T-cell (primary cell): ENCODE data around the gene KBTBD7. TPM values are rescaled to one million over a fixed set of nuclear protein-coding genes. Genes with fewer than 3 reads are reported as not detected.

Source experiments
- ATAC-seq, 4 experiments: fragments of 200-7000 bp in 3 of 4; fragments of 150-1000 bp in 1 of 4; cut with Tn5 transposase; replicated peaks in 1 of 4; 1 replicate in 3 of 4; 2 replicates in 1 of 4; pipeline ENCODE4 v1.10.0; 2021; ENCODE audit warnings: moderate library complexity in 3 of 4, mild to moderate bottlenecking in 2 of 4, moderate number of reproducible peaks in 1 of 4
- CTCF ChIA-PET, 2 donors: fragments of 300-600 bp; sonication (Branson Sonifier 250); formaldehyde crosslinking; loops; one replicate each; lab custom pipeline; 2022; ENCODE audit warnings: antibody characterized with exemption in 2 of 2; lab: Charles Lee
- POLR2A ChIA-PET, 2 donors: fragments of 300-600 bp; sonication (Branson Sonifier 250); formaldehyde crosslinking; loops; one replicate each; lab custom pipeline; 2022; ENCODE audit warnings: antibody characterized with exemption in 2 of 2; lab: Charles Lee
- DNase-seq, 35 experiments: peaks; one replicate each; pipeline versions ENCODE4 v3.0.0 to v3.0.0-alpha.2; 2013 to 2023
- H3K27ac ChIP-seq: one replicate; pipeline ENCODE4 v1.5.1; 2013; ENCODE audit warnings: low read length
- H3K27me3 ChIP-seq, 2 experiments: replicated peaks in 1 of 2; 1 replicate in 1 of 2; 2 replicates in 1 of 2; pipeline versions ENCODE4 v1.6.1 to v1.7.0; 2013; ENCODE audit warnings: low read length in 1 of 2, mixed read lengths in 1 of 2; ENCODE audit not compliant: control insufficient read depth in 2 of 2, insufficient read depth in 2 of 2; ENCODE audit errors: extremely low read depth in 1 of 2
- H3K36me3 ChIP-seq, 2 donors: 1 replicate in 1 of 2; 2 replicates in 1 of 2; pipeline versions ENCODE4 v1.6.1 to v1.7.0; 2013; ENCODE audit warnings: low read length in 1 of 2; ENCODE audit not compliant: control insufficient read depth in 2 of 2, insufficient read depth in 1 of 2; ENCODE audit errors: extremely low read depth in 1 of 2
- H3K4me1 ChIP-seq, 2 experiments: 1 replicate in 1 of 2; 2 replicates in 1 of 2; pipeline versions ENCODE4 v1.6.1 to v1.7.0; 2013; ENCODE audit warnings: low read length in 2 of 2, mixed read lengths in 1 of 2; ENCODE audit not compliant: insufficient read depth in 2 of 2, control insufficient read depth in 1 of 2; ENCODE audit errors: extremely low read depth in 1 of 2
- H3K4me3 ChIP-seq, 2 donors: 1 replicate in 1 of 2; 2 replicates in 1 of 2; pipeline versions ENCODE4 v1.5.1 to v1.7.0; 2013; ENCODE audit warnings: mild to moderate bottlenecking in 2 of 2, low read length in 1 of 2, moderate library complexity in 1 of 2; ENCODE audit not compliant: control insufficient read depth in 1 of 2; ENCODE audit errors: extremely low read depth in 1 of 2
- H3K9me3 ChIP-seq: 2 replicates; pipeline ENCODE4 v1.7.0; 2013
- H3K27ac Mint-ChIP-seq, 2 donors: one replicate each; pipeline ENCODE4 v1.8.0; 2020 to 2021; ENCODE audit warnings: mild to moderate bottlenecking in 2 of 2, mixed read lengths in 2 of 2
- H3K27me3 Mint-ChIP-seq, 2 donors: one replicate each; pipeline ENCODE4 v1.8.0; 2021 to 2022; ENCODE audit warnings: mixed read lengths in 2 of 2
- H3K36me3 Mint-ChIP-seq: one replicate; pipeline ENCODE4 v1.8.0; 2021; ENCODE audit warnings: mixed read lengths
- H3K4me1 Mint-ChIP-seq, 3 donors: one replicate each; pipeline ENCODE4 v1.8.0; 2020 to 2022; ENCODE audit warnings: mixed read lengths in 3 of 3, mild to moderate bottlenecking in 1 of 3
- H3K4me3 Mint-ChIP-seq, 3 donors: one replicate each; pipeline ENCODE4 v1.8.0; 2020 to 2022; ENCODE audit warnings: mild to moderate bottlenecking in 3 of 3, mixed read lengths in 3 of 3, moderate library complexity in 3 of 3
- H3K9me3 Mint-ChIP-seq, 3 donors: one replicate each; pipeline ENCODE4 v1.8.0; 2020 to 2022; ENCODE audit warnings: mixed read lengths in 3 of 3
- WGBS: methylation state at CpG from one replicate; pipeline ENCODE4 v1.1.5; 2013; ENCODE audit warnings: missing lambda C conversion rate; ENCODE audit not compliant: insufficient coverage; 5-methylcytosine and 5-hydroxymethylcytosine counted together
- total RNA-seq, 35 experiments: library from RNA in 6 of 35; stranded (reverse) in 6 of 35; fragments of 120-200 nt in 1 of 35; gene quantifications; one replicate each; pipeline versions ENCODE4 v1.2.1 to v1.2.4 and lab custom pipeline; 2013 to 2026

KBTBD7 gene
- total RNA-seq, 5 donors from 2014 or later (not counting 1 experiment from before 2014, with no cell fraction given), result 2.6 to 10.9 (median 9.3) TPM

- peaks cover 7% of the 10 kb centered on the region for H3K36me3 Mint-ChIP-seq
- no peaks in the 10 kb centered on the region for H3K9me3 Mint-ChIP-seq
- H3K27me3 Mint-ChIP-seq, result no peaks in the 10 kb centered on the region
- no peaks in the 10 kb centered on the region for H3K27me3 ChIP-seq
- H3K36me3 ChIP-seq, result peaks cover 0 to 2% of the 10 kb centered on the region in 2 donors
- H3K9me3 ChIP-seq, result no peaks in the 10 kb centered on the region
- H3K4me3 Mint-ChIP-seq, result no peak overlapping the region
- no peak overlapping the region for H3K4me3 ChIP-seq
- no peak for DNase-seq
- no peak overlapping the region for H3K27ac Mint-ChIP-seq
- ChIA-PET POLR2A (no interaction called here), CTCF (no interaction called here)
- ATAC-seq, result no peak
- peaks cover 0 to 5% (median 3%) of the 10 kb centered on the region in 3 donors for H3K4me1 Mint-ChIP-seq
- H3K4me1 ChIP-seq, result no peaks in the 10 kb centered on the region
- H3K27ac ChIP-seq, result no peak overlapping the region
- WGBS, result 100% methylated on average over 2 of the region's 3 CpGs
These were observed 32.2 kb downstream of the KBTBD7 start for GRCh38 chr13:41162151-41162550.

- Mint-ChIP-seq H3K4me1 (peaks cover 0 to 5% (median 3%) of the 10 kb centered on the region in 3 donors), H3K27ac (peak overlapping the region in 1 of 2 donors; percentile 46), H3K9me3 (no peaks in the 10 kb centered on the region), H3K4me3 (no peak overlapping the region), H3K27me3 (no peaks in the 10 kb centered on the region), H3K36me3 (no peaks in the 10 kb centered on the region)
- CTCF ChIA-PET, result no interaction called here
- H3K36me3 ChIP-seq, result peaks cover 0 to 2% of the 10 kb centered on the region in 2 donors
- ATAC-seq (no peak), DNase-seq (no peak)
- POLR2A ChIA-PET, result no interaction called here
- H3K4me1 ChIP-seq, result no peaks in the 10 kb centered on the region
- no peaks in the 10 kb centered on the region for H3K9me3 ChIP-seq
- H3K27me3 ChIP-seq, result no peaks in the 10 kb centered on the region
- H3K4me3 ChIP-seq, result no peak overlapping the region
- H3K27ac ChIP-seq, result no peak overlapping the region
These were observed 35.2 kb downstream of the KBTBD7 start for GRCh38 chr13:41159174-41159573.

- H3K4me3 ChIP-seq, result no peak overlapping the region
- H3K36me3 ChIP-seq, result no peaks in the 10 kb centered on the region
- ChIA-PET POLR2A (no interaction called here), CTCF (no interaction called here)
- Mint-ChIP-seq H3K4me3 (no peak overlapping the region), H3K27me3 (no peaks in the 10 kb centered on the region), H3K36me3 (peaks cover 5% of the 10 kb centered on the region), H3K9me3 (peaks cover 0 to 5% (median 5%) of the 10 kb centered on the region in 3 donors), H3K27ac (no peak overlapping the region), H3K4me1 (peaks cover 0 to 5% (median 3%) of the 10 kb centered on the region in 3 donors)
- ATAC-seq (no peak), DNase-seq (no peak)
- H3K9me3 ChIP-seq, result no peaks in the 10 kb centered on the region
- no peaks in the 10 kb centered on the region for H3K27me3 ChIP-seq
- no peak overlapping the region for H3K27ac ChIP-seq
- WGBS, result 100% methylated on average over 2 of the region's 4 CpGs
- no peaks in the 10 kb centered on the region for H3K4me1 ChIP-seq
These were observed 37.2 kb downstream of the KBTBD7 start for GRCh38 chr13:41157048-41157717.

GRCh38 chr13:41156620-41157019 is 37.7 kb downstream of the KBTBD7 start:
- ATAC-seq (no peak), DNase-seq (no peak)
- Histone ChIP-seq H3K27ac (no peak overlapping the region), H3K4me1 (no peaks in the 10 kb centered on the region), H3K4me3 (no peak overlapping the region), H3K27me3 (no peaks in the 10 kb centered on the region), H3K9me3 (no peaks in the 10 kb centered on the region), H3K36me3 (no peaks in the 10 kb centered on the region)
- Mint-ChIP-seq H3K27ac (no peak overlapping the region), H3K36me3 (peaks cover 10% of the 10 kb centered on the region), H3K9me3 (peaks cover 4 to 11% (median 11%) of the 10 kb centered on the region in 3 donors), H3K4me3 (no peak overlapping the region), H3K4me1 (peaks cover 0 to 5% (median 3%) of the 10 kb centered on the region in 3 donors), H3K27me3 (no peaks in the 10 kb centered on the region)
- WGBS, result 83% methylated on average over 1 of the region's 2 CpGs
- ChIA-PET POLR2A (no interaction called here), CTCF (interaction anchor here in 1 of 2 donors (0.6 kb wide), 1 partner anchor 1273 kb away, joined by 4 read pairs; no protein-coding TSS in a partner anchor)

- ATAC-seq, result no peak
- POLR2A ChIA-PET, result interaction anchor here in 1 of 2 donors (0.6 kb wide), 1 partner anchor 777 kb away, joined by 4 read pairs; no protein-coding TSS in a partner anchor
These were observed 40.3 kb downstream of the KBTBD7 start for GRCh38 chr13:41154042-41154441.

GRCh38 chr13:41152005-41152404 is 42.4 kb downstream of the KBTBD7 start:
- Mint-ChIP-seq H3K9me3 (peaks cover 23 to 52% (median 46%) of the 10 kb centered on the region in 3 donors), H3K4me1 (no peaks in the 10 kb centered on the region), H3K27ac (no peak overlapping the region), H3K27me3 (no peaks in the 10 kb centered on the region), H3K4me3 (no peak overlapping the region), H3K36me3 (peaks cover 52% of the 10 kb centered on the region)
- DNase-seq (no peak), ATAC-seq (no peak)
- ChIA-PET CTCF (no interaction called here), POLR2A (no interaction called here)
- Histone ChIP-seq H3K36me3 (no peaks in the 10 kb centered on the region), H3K27ac (no peak overlapping the region), H3K9me3 (peaks cover 9% of the 10 kb centered on the region), H3K4me1 (no peaks in the 10 kb centered on the region), H3K4me3 (no peak overlapping the region), H3K27me3 (no peaks in the 10 kb centered on the region)
- WGBS, result 83% methylated on average over 1 of the region's 3 CpGs

More at GRCh38 chr13:41154042-41154441, 40.3 kb downstream of the KBTBD7 start:
- H3K4me1 ChIP-seq, result no peaks in the 10 kb centered on the region
- H3K36me3 ChIP-seq, result no peaks in the 10 kb centered on the region
- H3K4me3 ChIP-seq, result no peak overlapping the region
- Mint-ChIP-seq H3K27ac (no peak overlapping the region), H3K27me3 (no peaks in the 10 kb centered on the region), H3K4me1 (peaks cover 0 to 3% (median 2%) of the 10 kb centered on the region in 3 donors), H3K4me3 (no peak overlapping the region), H3K9me3 (peaks cover 18 to 36% (median 33%) of the 10 kb centered on the region in 3 donors), H3K36me3 (peaks cover 36% of the 10 kb centered on the region)
- CTCF ChIA-PET, result no interaction called here
- no peak for DNase-seq
- H3K9me3 ChIP-seq, result peaks cover 9% of the 10 kb centered on the region
- H3K27ac ChIP-seq, result no peak overlapping the region
- H3K27me3 ChIP-seq, result no peaks in the 10 kb centered on the region
